ENCODE results near the gene TCF4.

The TCF4 gene

DNA sequence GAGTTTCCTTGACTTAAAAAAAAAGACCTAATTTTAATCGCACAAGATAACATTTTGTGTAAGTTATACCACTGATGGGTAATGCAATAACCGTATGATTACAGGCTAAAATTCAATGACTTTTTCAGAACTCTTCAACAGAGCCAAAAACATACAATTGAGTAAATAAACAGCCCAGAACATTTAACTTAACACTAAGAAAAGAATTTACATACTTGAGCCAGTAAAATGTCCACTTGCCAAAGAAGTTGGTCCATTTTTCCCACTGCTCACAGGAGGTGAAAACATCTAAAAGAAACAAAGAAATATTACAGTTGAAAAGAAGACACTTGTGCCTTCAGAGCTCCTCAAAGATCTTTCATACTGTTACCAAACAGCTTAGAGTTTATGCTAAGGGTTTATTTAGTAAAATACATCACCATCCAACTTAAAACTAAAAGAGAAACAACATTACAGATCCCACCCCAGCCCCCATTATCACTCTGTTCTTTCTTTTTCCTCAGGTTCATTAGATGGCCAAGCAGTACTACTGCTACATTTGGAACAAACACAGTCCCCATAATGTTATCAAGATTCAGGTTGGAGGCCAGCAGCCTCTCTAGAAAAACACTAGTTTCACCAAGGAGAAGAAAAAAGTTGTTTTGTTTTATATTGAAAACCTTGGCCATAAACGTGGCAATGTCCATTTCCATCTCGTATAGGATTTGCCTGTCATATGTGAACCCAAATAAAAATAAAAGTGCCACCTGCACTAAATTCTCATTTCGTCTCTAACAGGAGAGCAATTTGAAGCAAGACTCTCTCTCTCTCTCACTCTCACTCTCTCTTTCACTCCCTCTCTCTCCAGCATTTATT is 2.7 kb downstream of the TCF4 start:
- H3K27me3 ChIP-seq (ENCODE audit: control insufficient read depth, insufficient read depth, low read length), result no peaks in the 10 kb centered on the region
- H3K36me3 ChIP-seq (ENCODE audit: insufficient read depth, low read length), result peaks cover 3% of the 10 kb centered on the region
- peak overlapping the region; percentile 75 for H3K4me3 ChIP-seq (ENCODE audit: low read length)
- H3K9ac ChIP-seq (ENCODE audit: low read depth, low read length), result peak overlapping the region; percentile 82
- H3K4me2 ChIP-seq (ENCODE audit: low read length), result peak overlapping the region; percentile 87
- H3K4me1 ChIP-seq (ENCODE audit: control insufficient read depth, insufficient read depth, low read length), result peaks cover 14% of the 10 kb centered on the region
- no peaks in the 10 kb centered on the region for H3K9me3 ChIP-seq (replicated peaks; ENCODE audit: low read length)

DNA sequence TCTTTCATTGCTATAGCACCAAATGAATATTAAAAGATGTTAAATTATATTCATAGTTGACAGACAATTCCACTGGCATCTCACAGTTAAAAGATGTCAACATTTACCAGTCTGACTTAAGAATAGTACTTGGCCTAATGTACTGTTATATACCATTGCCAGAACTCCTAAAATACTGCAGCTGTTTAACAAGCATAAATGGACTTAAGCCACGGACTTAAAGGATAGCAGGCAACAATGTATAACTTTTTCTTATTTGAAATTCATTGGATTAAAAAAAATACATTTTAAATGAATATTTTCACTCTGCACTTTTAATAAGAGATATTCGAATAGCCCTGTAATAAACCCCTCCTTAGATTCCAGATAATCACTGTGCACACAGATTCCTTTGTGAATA is 3.8 kb downstream of the TCF4 start:
- Histone ChIP-seq H3K4me1 (ENCODE audit: control insufficient read depth, insufficient read depth, low read length) (peaks cover 16% of the 10 kb centered on the region), H3K9ac (ENCODE audit: low read depth, low read length) (no peak overlapping the region), H3K36me3 (ENCODE audit: insufficient read depth, low read length) (peaks cover 3% of the 10 kb centered on the region), H3K9me3 (replicated peaks; ENCODE audit: low read length) (no peaks in the 10 kb centered on the region), H3K4me3 (ENCODE audit: low read length) (no peak overlapping the region), H3K27me3 (ENCODE audit: control insufficient read depth, insufficient read depth, low read length) (no peaks in the 10 kb centered on the region), H3K4me2 (ENCODE audit: low read length) (peak overlapping the region; percentile 4)

DNA sequence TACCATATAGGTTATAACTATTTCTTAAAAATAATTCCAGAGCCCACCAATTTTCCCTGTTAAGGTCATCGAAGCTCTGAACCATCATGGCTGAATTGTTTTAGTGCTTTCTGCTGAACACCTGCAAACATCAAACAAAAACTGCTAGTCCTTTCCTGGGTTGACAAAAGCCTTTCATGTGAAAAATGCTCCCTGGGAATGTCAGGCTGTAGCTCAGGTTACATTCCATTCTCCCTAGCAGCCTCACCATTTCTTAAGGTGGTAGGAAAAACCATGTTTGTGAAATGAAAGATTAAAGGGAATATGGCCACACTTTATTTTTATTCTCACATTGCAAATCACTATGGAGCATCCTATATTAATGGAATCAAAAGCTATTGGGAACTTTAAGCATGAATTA is 5.7 kb downstream of the TCF4 start:
- H3K4me3 ChIP-seq (ENCODE audit: low read length), result no peak overlapping the region
- H3K4me2 ChIP-seq (ENCODE audit: low read length), result no peak overlapping the region
- no peaks in the 10 kb centered on the region for H3K27me3 ChIP-seq (ENCODE audit: control insufficient read depth, insufficient read depth, low read length)
- peaks cover 16% of the 10 kb centered on the region for H3K4me1 ChIP-seq (ENCODE audit: control insufficient read depth, insufficient read depth, low read length)
- H3K36me3 ChIP-seq (ENCODE audit: insufficient read depth, low read length), result peaks cover 3% of the 10 kb centered on the region
- H3K9me3 ChIP-seq (replicated peaks; ENCODE audit: low read length), result no peaks in the 10 kb centered on the region
- H3K9ac ChIP-seq (ENCODE audit: low read depth, low read length), result no peak overlapping the region

DNA sequence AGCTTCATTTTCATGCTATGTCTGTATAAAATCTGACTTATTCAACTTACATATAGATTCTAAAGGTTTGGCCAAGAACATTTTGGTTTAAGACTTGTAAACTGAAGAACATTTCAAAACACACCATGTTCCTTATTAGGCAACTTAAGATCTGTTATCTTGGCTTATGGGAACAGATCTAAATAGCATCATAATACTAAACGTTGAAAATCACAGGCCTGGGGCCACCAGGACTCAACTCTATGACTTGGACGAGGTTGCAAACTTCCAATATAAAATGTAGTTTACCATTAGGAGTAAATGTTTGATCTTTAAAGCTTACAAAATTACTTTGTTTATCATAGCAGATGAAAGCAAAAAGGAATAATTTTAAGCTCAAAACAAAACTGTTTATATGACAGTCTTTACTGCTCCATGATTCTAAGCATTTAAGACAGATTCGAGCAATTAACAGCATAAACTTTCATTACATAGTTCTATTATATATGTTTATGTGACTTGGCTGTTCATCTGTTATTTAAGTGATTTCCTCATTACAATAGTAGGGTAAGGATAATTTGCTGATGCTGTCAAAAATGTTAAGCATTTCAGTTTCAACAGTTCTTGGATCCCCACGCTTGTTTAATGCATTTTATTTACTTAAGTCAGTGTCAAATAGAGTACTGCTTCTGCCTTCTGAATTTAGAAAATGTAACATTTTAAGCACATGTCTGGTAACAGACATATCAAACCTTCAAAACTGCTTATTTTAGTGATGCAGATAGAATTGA is 8.3 kb downstream of the TCF4 start:
- peaks cover 3% of the 10 kb centered on the region for H3K36me3 ChIP-seq (ENCODE audit: insufficient read depth, low read length)
- H3K9ac ChIP-seq (ENCODE audit: low read depth, low read length), result no peak overlapping the region
- peaks cover 5% of the 10 kb centered on the region for H3K4me1 ChIP-seq (ENCODE audit: control insufficient read depth, insufficient read depth, low read length)
- H3K27me3 ChIP-seq (ENCODE audit: control insufficient read depth, insufficient read depth, low read length), result no peaks in the 10 kb centered on the region
- H3K4me2 ChIP-seq (ENCODE audit: low read length), result no peak overlapping the region
- H3K9me3 ChIP-seq (replicated peaks; ENCODE audit: low read length), result no peaks in the 10 kb centered on the region
- no peak overlapping the region for H3K4me3 ChIP-seq (ENCODE audit: low read length)

DNA sequence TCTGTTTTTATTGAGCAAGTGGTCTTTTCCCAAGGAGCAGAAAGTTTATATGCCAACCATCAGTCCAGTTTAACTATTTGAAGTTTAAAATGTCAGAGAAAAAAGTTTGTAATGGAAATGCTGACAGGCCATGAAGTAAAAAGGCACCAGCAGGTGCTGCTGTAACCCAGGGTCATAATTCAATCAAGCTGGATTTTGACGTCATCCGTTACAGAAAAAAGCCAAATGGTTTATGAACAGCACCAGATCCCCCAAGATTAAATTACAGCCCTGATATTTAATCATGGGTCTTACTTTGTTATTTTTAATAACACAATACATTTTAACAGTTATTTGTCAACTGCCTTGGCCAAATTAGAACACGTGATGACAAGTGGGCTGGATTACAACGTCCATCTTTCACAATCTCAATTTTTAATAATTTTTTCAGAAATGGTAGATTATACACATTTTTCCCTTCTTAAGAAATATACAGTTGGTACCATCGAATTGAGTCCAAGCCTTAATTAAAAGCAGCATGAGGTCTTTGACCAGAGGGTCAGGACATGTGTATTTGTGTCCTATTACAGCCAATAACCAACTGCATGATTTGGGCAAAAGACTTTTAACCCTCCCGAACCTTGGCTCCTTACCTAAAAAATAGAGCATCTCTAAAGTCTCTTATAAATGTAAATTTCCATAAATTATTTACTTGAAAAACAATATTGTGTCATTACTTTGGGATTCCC is 10.0 kb downstream of the TCF4 start:
- H3K4me2 ChIP-seq (ENCODE audit: low read length), result no peak overlapping the region
- peaks cover 5% of the 10 kb centered on the region for H3K4me1 ChIP-seq (ENCODE audit: control insufficient read depth, insufficient read depth, low read length)
- no peak overlapping the region for H3K4me3 ChIP-seq (ENCODE audit: low read length)
- peaks cover 3% of the 10 kb centered on the region for H3K36me3 ChIP-seq (ENCODE audit: insufficient read depth, low read length)
- no peaks in the 10 kb centered on the region for H3K9me3 ChIP-seq (replicated peaks; ENCODE audit: low read length)
- H3K27me3 ChIP-seq (ENCODE audit: control insufficient read depth, insufficient read depth, low read length), result no peaks in the 10 kb centered on the region
- no peak overlapping the region for H3K9ac ChIP-seq (ENCODE audit: low read depth, low read length)

DNA sequence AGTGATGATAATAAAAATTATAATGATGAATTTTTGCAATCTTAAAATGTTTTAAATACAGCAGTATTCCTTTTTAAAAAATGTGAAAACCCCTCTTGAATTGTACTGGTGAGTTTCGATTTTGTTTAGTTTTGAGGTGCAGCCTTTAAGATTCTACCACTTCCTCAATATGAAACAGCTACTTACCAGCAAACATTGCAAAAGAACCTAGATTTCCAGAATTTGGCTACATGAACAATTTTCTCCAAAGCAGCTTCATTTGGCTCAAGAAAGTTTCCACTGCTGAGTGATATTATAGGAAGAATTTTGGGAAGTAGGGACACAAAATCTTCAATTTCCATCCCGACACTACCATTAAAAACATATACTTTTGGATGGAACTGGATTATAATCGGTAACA is 12.0 kb downstream of the TCF4 start:
- Histone ChIP-seq H3K9ac (ENCODE audit: low read depth, low read length) (no peak overlapping the region), H3K27me3 (ENCODE audit: control insufficient read depth, insufficient read depth, low read length) (no peaks in the 10 kb centered on the region), H3K4me1 (ENCODE audit: control insufficient read depth, insufficient read depth, low read length) (peaks cover 5% of the 10 kb centered on the region), H3K36me3 (ENCODE audit: insufficient read depth, low read length) (no peaks in the 10 kb centered on the region), H3K9me3 (replicated peaks; ENCODE audit: low read length) (no peaks in the 10 kb centered on the region), H3K4me3 (ENCODE audit: low read length) (no peak overlapping the region), H3K4me2 (ENCODE audit: low read length) (peak overlapping the region; percentile 21)

DNA sequence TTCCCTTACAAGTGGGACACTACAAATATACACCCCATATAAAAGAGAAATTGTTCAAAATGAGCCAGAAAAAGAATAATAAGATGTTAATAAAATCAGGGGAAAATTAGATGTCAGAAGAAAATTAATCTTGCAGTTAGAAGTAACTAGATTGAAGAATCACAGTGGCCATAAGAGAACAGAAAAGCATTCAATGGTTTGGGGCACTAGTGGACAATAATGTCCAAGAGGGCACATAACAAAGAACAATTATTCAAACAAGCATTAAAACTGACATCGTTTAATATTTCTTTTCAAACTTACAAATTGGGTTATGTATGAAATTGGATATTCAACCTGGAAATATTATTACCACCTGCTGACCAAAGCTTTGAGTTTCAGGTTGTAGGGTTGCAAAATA is 12.9 kb downstream of the TCF4 start:
- Histone ChIP-seq H3K9me3 (replicated peaks; ENCODE audit: low read length) (no peaks in the 10 kb centered on the region), H3K4me1 (ENCODE audit: control insufficient read depth, insufficient read depth, low read length) (peaks cover 5% of the 10 kb centered on the region), H3K4me3 (ENCODE audit: low read length) (no peak overlapping the region), H3K4me2 (ENCODE audit: low read length) (no peak overlapping the region), H3K9ac (ENCODE audit: low read depth, low read length) (no peak overlapping the region), H3K36me3 (ENCODE audit: insufficient read depth, low read length) (no peaks in the 10 kb centered on the region), H3K27me3 (ENCODE audit: control insufficient read depth, insufficient read depth, low read length) (no peaks in the 10 kb centered on the region)

DNA sequence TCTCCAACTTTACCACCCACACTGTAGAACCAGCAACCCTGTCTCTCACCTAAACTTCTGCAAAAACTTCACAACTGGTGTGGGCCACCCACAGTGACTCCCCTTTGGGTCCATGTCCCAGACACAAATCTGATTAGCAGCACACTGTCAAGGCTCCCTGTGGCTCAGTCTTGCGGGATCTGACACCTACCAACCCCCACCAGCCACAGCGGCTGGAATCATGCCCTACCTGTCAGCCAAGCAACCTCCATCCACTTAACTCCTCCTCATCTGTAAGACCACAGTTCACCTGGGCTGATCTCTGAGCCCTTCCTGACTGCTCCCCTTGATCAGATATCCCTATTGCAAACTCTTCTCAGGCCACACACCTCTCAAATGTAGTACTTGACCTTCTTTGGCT is 14.6 kb downstream of the TCF4 start:
- Histone ChIP-seq H3K27me3 (ENCODE audit: control insufficient read depth, insufficient read depth, low read length) (no peaks in the 10 kb centered on the region), H3K9ac (ENCODE audit: low read depth, low read length) (no peak overlapping the region), H3K4me2 (ENCODE audit: low read length) (no peak overlapping the region), H3K4me3 (ENCODE audit: low read length) (no peak overlapping the region), H3K4me1 (ENCODE audit: control insufficient read depth, insufficient read depth, low read length) (no peaks in the 10 kb centered on the region), H3K9me3 (replicated peaks; ENCODE audit: low read length) (no peaks in the 10 kb centered on the region), H3K36me3 (ENCODE audit: insufficient read depth, low read length) (no peaks in the 10 kb centered on the region)

DNA sequence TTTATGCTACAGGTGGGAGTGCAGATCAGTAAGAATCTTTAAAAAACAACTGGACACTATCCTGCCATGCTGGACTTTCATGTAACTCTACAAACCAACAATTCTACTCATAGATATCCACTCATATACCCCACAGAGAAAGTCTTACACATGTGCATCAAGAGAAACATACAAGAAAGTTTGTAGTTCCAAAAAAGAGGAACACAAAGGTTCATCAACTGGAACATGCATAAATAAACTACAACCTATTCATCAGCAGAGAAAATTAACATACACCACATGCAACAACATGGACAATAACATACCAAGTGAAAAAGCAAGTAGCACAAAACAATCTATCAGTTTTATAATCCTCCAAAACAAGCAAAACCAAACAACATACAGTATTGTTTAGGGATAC is 17.0 kb downstream of the TCF4 start:
- no peaks in the 10 kb centered on the region for H3K9me3 ChIP-seq (replicated peaks; ENCODE audit: low read length)
- no peak overlapping the region for H3K9ac ChIP-seq (ENCODE audit: low read depth, low read length)
- H3K36me3 ChIP-seq (ENCODE audit: insufficient read depth, low read length), result no peaks in the 10 kb centered on the region
- no peak overlapping the region for H3K4me3 ChIP-seq (ENCODE audit: low read length)
- no peak overlapping the region for H3K4me2 ChIP-seq (ENCODE audit: low read length)
- H3K27me3 ChIP-seq (ENCODE audit: control insufficient read depth, insufficient read depth, low read length), result no peaks in the 10 kb centered on the region
- H3K4me1 ChIP-seq (ENCODE audit: control insufficient read depth, insufficient read depth, low read length), result no peaks in the 10 kb centered on the region

DNA sequence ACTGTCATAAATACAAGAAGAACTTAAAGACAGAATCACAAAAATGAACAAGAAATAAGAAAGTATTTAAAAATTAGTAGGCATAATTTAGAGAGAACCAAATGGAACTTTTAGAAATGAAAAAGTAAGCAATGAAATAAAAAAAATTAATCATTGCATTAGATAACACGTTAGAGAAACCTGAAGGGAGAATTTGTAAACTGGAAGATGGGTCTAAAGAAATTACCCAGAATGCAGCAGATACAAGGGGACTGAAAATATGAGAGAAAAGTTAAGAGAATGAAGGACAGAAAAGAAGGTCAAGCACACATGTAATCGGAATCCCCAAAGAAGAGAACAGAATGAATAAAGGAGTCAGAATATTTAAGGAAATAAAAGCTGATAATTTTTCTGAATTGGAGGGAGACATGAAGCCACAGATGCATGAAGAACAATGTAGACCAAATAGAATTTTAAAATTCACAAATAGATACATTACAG is 21.5 kb downstream of the TCF4 start:
- Histone ChIP-seq H3K4me3 (ENCODE audit: low read length) (no peak overlapping the region), H3K9me3 (replicated peaks; ENCODE audit: low read length) (peaks cover 3% of the 10 kb centered on the region), H3K4me1 (ENCODE audit: control insufficient read depth, insufficient read depth, low read length) (no peaks in the 10 kb centered on the region), H3K36me3 (ENCODE audit: insufficient read depth, low read length) (no peaks in the 10 kb centered on the region), H3K4me2 (ENCODE audit: low read length) (no peak overlapping the region), H3K27me3 (ENCODE audit: control insufficient read depth, insufficient read depth, low read length) (no peaks in the 10 kb centered on the region), H3K9ac (ENCODE audit: low read depth, low read length) (no peak overlapping the region)

DNA sequence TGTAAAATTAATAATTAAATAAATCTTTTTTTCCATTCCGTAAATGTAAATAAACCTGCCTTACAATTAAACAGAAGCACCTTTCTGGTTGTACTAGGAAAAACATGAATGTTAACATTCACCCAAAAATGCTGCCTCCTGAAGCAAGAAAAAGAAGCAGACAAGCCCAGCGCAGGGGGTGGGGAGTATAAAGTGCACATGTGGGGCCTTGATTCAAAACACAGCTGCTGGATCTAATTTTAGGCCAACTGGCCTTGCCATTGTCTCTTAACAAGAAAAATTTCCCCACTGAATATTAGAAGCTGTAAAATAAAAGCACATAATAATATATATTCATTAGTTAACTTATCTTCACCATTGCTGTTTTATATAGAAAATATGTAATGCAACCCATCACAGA is 28.3 kb downstream of the TCF4 start:
- Histone ChIP-seq H3K36me3 (ENCODE audit: insufficient read depth, low read length) (no peaks in the 10 kb centered on the region), H3K9ac (ENCODE audit: low read depth, low read length) (no peak overlapping the region), H3K4me3 (ENCODE audit: low read length) (no peak overlapping the region), H3K4me2 (ENCODE audit: low read length) (no peak overlapping the region), H3K4me1 (ENCODE audit: control insufficient read depth, insufficient read depth, low read length) (no peaks in the 10 kb centered on the region), H3K27me3 (ENCODE audit: control insufficient read depth, insufficient read depth, low read length) (no peaks in the 10 kb centered on the region), H3K9me3 (replicated peaks; ENCODE audit: low read length) (peaks cover 3% of the 10 kb centered on the region)

Measured in skeletal muscle satellite cell (primary cell).